IMR-90 (cell line): ENCODE data around the gene U2SURP.

Experiments used
- CEBPB ChIP-seq: IDR thresholded peaks from 2 replicates; pipeline ENCODE4 v1.6.1; 2012; ENCODE audit warnings: low read depth, low read length, improper control_type of control experiment
- CHD1 ChIP-seq: IDR thresholded peaks from 2 replicates; pipeline ENCODE4 v1.6.1; 2012; ENCODE audit warnings: low read depth, low read length, improper control_type of control experiment
- FOS ChIP-seq: fragments of 150-350 bp; IDR thresholded peaks from 2 replicates; pipeline ENCODE4 v1.6.1; 2016; ENCODE audit warnings: low read depth, low read length
- MAZ ChIP-seq: IDR thresholded peaks from 2 replicates; pipeline ENCODE4 v1.6.1; 2012; ENCODE audit warnings: low read depth, mild to moderate bottlenecking, low read length, improper control_type of control experiment, moderate library complexity, borderline replicate concordance
- MXI1 ChIP-seq: IDR thresholded peaks from 2 replicates; pipeline ENCODE4 v1.6.1; 2012; ENCODE audit warnings: low read depth, mild to moderate bottlenecking, low read length, moderate library complexity, borderline replicate concordance
- NFE2L2 ChIP-seq: fragments of 150-350 bp; IDR thresholded peaks from 2 replicates; pipeline ENCODE4 v1.6.1; 2016; ENCODE audit warnings: low read depth, mild to moderate bottlenecking, low read length
- POLR2A ChIP-seq: IDR thresholded peaks from 2 replicates; pipeline ENCODE4 v1.6.1; 2012; ENCODE audit warnings: mild to moderate bottlenecking, low read depth, low read length
- RAD21 ChIP-seq: IDR thresholded peaks from 2 replicates; pipeline ENCODE4 v1.6.1; 2012; ENCODE audit warnings: low read length, improper control_type of control experiment
- RCOR1 ChIP-seq: IDR thresholded peaks from 2 replicates; pipeline ENCODE4 v1.6.1; 2012; ENCODE audit warnings: mild to moderate bottlenecking, low read length, improper control_type of control experiment; ENCODE audit not compliant: insufficient replicate concordance
- RFX5 ChIP-seq: IDR thresholded peaks from 2 replicates; pipeline ENCODE4 v1.8.0; 2012; ENCODE audit warnings: low read depth, mild to moderate bottlenecking, low read length, moderate library complexity
- SMC3 ChIP-seq: fragments of 150-350 bp; IDR thresholded peaks from 2 replicates; pipeline ENCODE4 v1.6.1; 2016; ENCODE audit warnings: low read depth, mild to moderate bottlenecking, antibody characterized with exemption, low read length, moderate library complexity
- TF ChIP-seq, protein P1 (sequence below): conservative IDR thresholded peaks from 2 replicates; pipeline ENCODE4 v1.5.1; 2012; ENCODE audit warnings: mild to moderate bottlenecking, low read depth, low read length, improper control_type of control experiment

DNA sequence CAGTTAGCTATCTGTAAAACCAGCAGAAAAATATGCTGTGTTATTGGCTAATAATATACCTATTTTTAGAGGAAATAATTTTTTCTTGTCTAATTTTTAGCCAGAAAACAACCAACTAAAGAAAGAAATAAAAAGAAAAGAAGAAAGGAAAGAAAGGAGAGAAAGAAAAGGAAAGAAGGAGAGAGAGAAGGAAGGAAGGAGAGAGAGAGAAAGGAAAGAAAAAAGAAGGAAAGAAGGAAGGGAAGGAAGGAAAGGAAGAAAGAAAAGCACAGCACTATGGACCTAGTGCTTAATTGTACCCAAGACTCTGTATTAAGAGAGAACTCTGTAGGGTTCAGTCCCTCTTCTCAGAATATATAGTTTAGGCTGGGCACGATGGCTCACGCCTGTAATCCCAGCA, 34.6 kb upstream of the U2SURP start:
- TF ChIP-seq, protein P1, sequence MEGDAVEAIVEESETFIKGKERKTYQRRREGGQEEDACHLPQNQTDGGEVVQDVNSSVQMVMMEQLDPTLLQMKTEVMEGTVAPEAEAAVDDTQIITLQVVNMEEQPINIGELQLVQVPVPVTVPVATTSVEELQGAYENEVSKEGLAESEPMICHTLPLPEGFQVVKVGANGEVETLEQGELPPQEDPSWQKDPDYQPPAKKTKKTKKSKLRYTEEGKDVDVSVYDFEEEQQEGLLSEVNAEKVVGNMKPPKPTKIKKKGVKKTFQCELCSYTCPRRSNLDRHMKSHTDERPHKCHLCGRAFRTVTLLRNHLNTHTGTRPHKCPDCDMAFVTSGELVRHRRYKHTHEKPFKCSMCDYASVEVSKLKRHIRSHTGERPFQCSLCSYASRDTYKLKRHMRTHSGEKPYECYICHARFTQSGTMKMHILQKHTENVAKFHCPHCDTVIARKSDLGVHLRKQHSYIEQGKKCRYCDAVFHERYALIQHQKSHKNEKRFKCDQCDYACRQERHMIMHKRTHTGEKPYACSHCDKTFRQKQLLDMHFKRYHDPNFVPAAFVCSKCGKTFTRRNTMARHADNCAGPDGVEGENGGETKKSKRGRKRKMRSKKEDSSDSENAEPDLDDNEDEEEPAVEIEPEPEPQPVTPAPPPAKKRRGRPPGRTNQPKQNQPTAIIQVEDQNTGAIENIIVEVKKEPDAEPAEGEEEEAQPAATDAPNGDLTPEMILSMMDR = no peak
- TF ChIP-seq MAZ = no peak
- TF ChIP-seq POLR2A = no peak
- no peak for TF ChIP-seq FOS
- no peak for TF ChIP-seq SMC3
- no peak for TF ChIP-seq RAD21
- TF ChIP-seq RCOR1 = no peak
- TF ChIP-seq CEBPB = no peak
- TF ChIP-seq RFX5 = no peak
- TF ChIP-seq MXI1 = no peak
- TF ChIP-seq CHD1 = no peak
- TF ChIP-seq NFE2L2 = no peak
